Endothelial cell of umbilical vein (primary cell): ENCODE results near the gene POLR3GL. TPM values are rescaled to one million over a fixed set of nuclear protein-coding genes. Genes with fewer than 3 reads are reported as not detected.

ENCODE experiments used
- BruUV-seq: library from RNA; stranded (reverse); fragments of 400-500 nt; replicated peaks from 2 replicates; lab custom pipeline; 2021; lab: Mats Ljungman, UMichigan
- CTCF ChIA-PET: fragments of 300-600, 350-600 bp; sonication (Branson Sonifier 250); formaldehyde crosslinking; loops from one replicate; lab custom pipeline; 2021; ENCODE audit warnings: antibody characterized with exemption, inconsistent platforms; lab: Charles Lee
- POLR2A ChIA-PET: fragments of 300-600, 350-600 bp; sonication (Branson Sonifier 250); formaldehyde crosslinking; loops from one replicate; lab custom pipeline; 2021; ENCODE audit warnings: antibody characterized with exemption, inconsistent platforms; lab: Charles Lee
- DNase-seq: peaks from one replicate; pipeline ENCODE4 v3.0.0-alpha.2; 2011; ENCODE audit warnings: low read depth, low spot score
- FAIRE-seq: peaks from 2 replicates; lab custom pipeline; 2011; peaks lifted over from hg19 to GRCh38; lab: Jason Lieb, UNC
- H2AFZ ChIP-seq: 2 replicates; pipeline ENCODE4 v1.6.0; 2012; ENCODE audit warnings: low read depth, low read length, control low read depth, inconsistent platforms
- H3K27ac ChIP-seq: 2 replicates; pipeline ENCODE4 v1.5.1; 2011; ENCODE audit warnings: low read depth, mild to moderate bottlenecking, control low read depth, low read length, moderate library complexity; ENCODE audit not compliant: insufficient read depth
- H3K27me3 ChIP-seq, 2 experiments: 2 replicates each; pipeline versions ENCODE4 v1.6.0 to v1.6.1; 2011; ENCODE audit warnings: low read length in 2 of 2, mixed read lengths in 1 of 2; ENCODE audit not compliant: control insufficient read depth in 2 of 2, insufficient read depth in 2 of 2
- H3K36me3 ChIP-seq, 2 experiments: 2 replicates in 1 of 2; 3 replicates in 1 of 2; pipeline ENCODE4 v1.5.1; 2011; ENCODE audit warnings: low read length in 2 of 2, mild to moderate bottlenecking in 1 of 2, moderate library complexity in 1 of 2; ENCODE audit not compliant: control insufficient read depth in 2 of 2, insufficient read depth in 2 of 2; ENCODE audit errors: extremely low read depth in 1 of 2
- H3K4me1 ChIP-seq: 3 replicates; pipeline ENCODE4 v1.5.1; 2011; ENCODE audit warnings: mild to moderate bottlenecking, low read length; ENCODE audit not compliant: control insufficient read depth, insufficient read depth; ENCODE audit errors: extremely low read depth
- H3K4me2 ChIP-seq: 2 replicates; pipeline ENCODE4 v1.6.1; 2011; ENCODE audit warnings: low read length, control low read depth, mixed read lengths; ENCODE audit not compliant: insufficient read depth
- H3K4me3 ChIP-seq, 3 experiments: fragments of 200-600 bp in 1 of 3; sonication (generic), shearing (Covaris generic) in 1 of 3; replicated peaks in 1 of 3; 2 replicates each; pipeline ENCODE4 v1.5.1; 2011 to 2016; ENCODE audit warnings: control low read depth in 3 of 3, low read length in 3 of 3, mild to moderate bottlenecking in 2 of 3, inconsistent platforms in 1 of 3, low read depth in 1 of 3, moderate library complexity in 1 of 3; ENCODE audit not compliant: insufficient read depth in 1 of 3
- H3K79me2 ChIP-seq: 2 replicates; pipeline ENCODE4 v1.6.0; 2012; ENCODE audit warnings: low read length, inconsistent platforms; ENCODE audit not compliant: control insufficient read depth, insufficient read depth
- H3K9ac ChIP-seq: replicated peaks from 2 replicates; pipeline ENCODE3; 2011; ENCODE audit warnings: low read length, control low read depth; ENCODE audit not compliant: insufficient read depth; ENCODE audit errors: extremely low read depth
- H3K9me1 ChIP-seq: replicated peaks from 3 replicates; pipeline ENCODE4 v1.6.0; 2011; ENCODE audit warnings: mild to moderate bottlenecking, low read length; ENCODE audit not compliant: control insufficient read depth, insufficient read depth; ENCODE audit errors: extremely low read depth
- H3K9me3 ChIP-seq: replicated peaks from 2 replicates; pipeline ENCODE4 v1.5.1; 2012; ENCODE audit warnings: low read length, inconsistent platforms; ENCODE audit not compliant: control insufficient read depth, insufficient read depth
- H4K20me1 ChIP-seq: replicated peaks from 2 replicates; pipeline ENCODE3; 2011; ENCODE audit warnings: mild to moderate bottlenecking, low read length; ENCODE audit not compliant: control insufficient read depth, insufficient read depth; ENCODE audit errors: extremely low read depth
- EZH2 ChIP-seq: IDR thresholded peaks from 2 replicates; pipeline ENCODE4 v1.6.1; 2012; ENCODE audit warnings: borderline replicate concordance, low read depth, mild to moderate bottlenecking, moderate library complexity, low read length, inconsistent platforms; ENCODE audit not compliant: severe bottlenecking
- FOS ChIP-seq: IDR thresholded peaks from 2 replicates; pipeline ENCODE4 v1.6.1; 2011; ENCODE audit warnings: mild to moderate bottlenecking, low read length, moderate library complexity, borderline replicate concordance; ENCODE audit not compliant: insufficient read depth
- GATA2 ChIP-seq: IDR thresholded peaks from 2 replicates; pipeline ENCODE4 v1.7.0; 2011; ENCODE audit warnings: low read depth, mild to moderate bottlenecking, moderate library complexity, mixed read lengths, low read length; ENCODE audit not compliant: insufficient read length, insufficient read depth
- JUN ChIP-seq: IDR thresholded peaks from 2 replicates; pipeline ENCODE4 v1.6.1; 2011; ENCODE audit warnings: borderline replicate concordance, low read depth; ENCODE audit not compliant: insufficient read length, insufficient read depth
- MYC ChIP-seq: IDR thresholded peaks from one replicate; pipeline ENCODE4 v1.6.1; 2011; ENCODE audit warnings: mild to moderate bottlenecking, low read depth, low read length
- POLR2A ChIP-seq: IDR thresholded peaks from 2 replicates; pipeline ENCODE4 v1.6.1; 2012; ENCODE audit warnings: low read depth, mild to moderate bottlenecking, control low read depth, low read length
- POLR2AphosphoS5 ChIP-seq: IDR thresholded peaks from 2 replicates; pipeline ENCODE4 v1.6.1; 2012; ENCODE audit warnings: low read depth, mild to moderate bottlenecking, control low read depth, low read length, moderate library complexity; ENCODE audit not compliant: insufficient read depth
- dilution Hi-C: fragments of 300-500 bp; cut with MboI; formaldehyde crosslinking; loops from one replicate; pipeline ENCODE4 v1.15.0; 2019; ENCODE audit warnings: low sequenced_read_pairs; ENCODE audit not compliant: extremely low pct_ligation_motif_present
- intact Hi-C: fragments of 100-400 bp; cut with micrococcal nuclease; formaldehyde crosslinking; loops from one replicate; pipeline ENCODE4 v1.10.0; 2022
- polyA plus RNA-seq, 4 experiments: library from polyadenylated mRNA; depleted of rRNA in 3 of 4; stranded (reverse) in 3 of 4; unstranded in 1 of 4; fragments of >200 nt; gene quantifications; 2 replicates each; pipeline versions ENCODE4 v1.2.1 to v1.2.3, GENCODE V29; 2011 to 2012; ENCODE audit warnings: missing spikeins in 1 of 4
- total RNA-seq: library from RNA; stranded (reverse); gene quantifications from 2 replicates; pipeline ENCODE4 v1.2.3, GENCODE V29; 2021
- TF ChIP-seq, protein P1 (sequence below): IDR thresholded peaks from 2 replicates; pipeline ENCODE4 v1.6.1; 2011; ENCODE audit not compliant: insufficient read depth, insufficient read length
- TF ChIP-seq, protein P2 (sequence below), 2 donors: IDR thresholded peaks; 1 replicate in 1 of 2; 2 replicates in 1 of 2; pipeline ENCODE4 v1.5.1; 2011; ENCODE audit warnings: low read length in 2 of 2, mild to moderate bottlenecking in 2 of 2, moderate library complexity in 2 of 2, control low read depth in 1 of 2, inconsistent platforms in 1 of 2, low read depth in 1 of 2; ENCODE audit not compliant: insufficient read depth in 1 of 2; ENCODE audit errors: extremely low read depth in 1 of 2

Gene POLR3GL
- total and polyA plus RNA-seq, 2 donors (not counting 3 experiments of a cell fraction or from before 2014, with no cell fraction given): 12.4 to 15.3 TPM

DNA sequence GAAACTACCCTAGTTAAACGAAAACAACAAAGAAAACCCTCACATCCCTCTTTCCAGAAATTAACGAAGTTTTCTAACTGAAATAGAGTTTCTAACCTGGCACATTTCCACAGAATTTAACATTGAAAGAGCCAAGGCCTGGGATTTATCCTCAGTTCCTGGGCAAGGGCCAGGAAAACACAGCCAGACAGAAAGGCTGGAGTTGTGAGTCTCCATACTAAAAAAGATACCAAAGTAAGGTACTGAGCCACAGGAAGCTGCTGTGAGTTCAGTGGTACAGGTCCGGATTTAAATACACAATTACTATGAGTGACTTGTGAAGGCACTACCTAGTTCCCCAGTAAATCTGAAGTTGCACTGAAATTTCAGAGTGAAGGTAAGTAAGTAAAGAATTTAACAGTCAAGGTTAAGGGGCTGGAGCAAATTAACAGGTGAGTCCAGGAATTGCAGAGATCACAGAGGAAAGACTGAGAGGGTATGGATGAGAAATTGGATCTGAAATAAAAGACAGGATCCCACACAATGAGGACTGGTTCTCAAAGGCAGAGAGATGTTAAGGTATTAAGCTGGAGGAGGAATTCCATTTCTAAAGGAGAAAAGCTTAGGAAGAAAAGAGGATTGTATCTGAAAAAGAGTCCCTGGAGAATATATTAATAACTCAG is 7.6 kb upstream of the POLR3GL start:
- no peaks in the 10 kb centered on the region for H3K36me3 ChIP-seq
- TSS peak; percentile 69 for BruUV-seq
- peak overlapping the region; percentile 86 for H3K9ac ChIP-seq
- ChIA-PET POLR2A (interaction anchor here (0.6 to 2.0 kb wide), 4 partner anchors 29 to 98 kb away, joined by 3 to 11 read pairs (median 6); partner anchors contain the start of genes PIAS3 and RBM8A), CTCF (interaction anchor here (0.9 to 2.7 kb wide), 7 partner anchors 9 to 111 kb away, joined by 3 to 22 read pairs (median 6); partner anchors contain the start of genes NUDT17, PEX11B, RBM8A and TXNIP)
- dilution Hi-C loops (no loop called here), intact Hi-C loops (loop anchor here (1.0 to 5.0 kb wide), 5 partner anchors 30 to 98 kb away; partner anchors contain the start of genes PEX11B, PIAS3 and RBM8A)
- H3K27me3 ChIP-seq: no peaks in the 10 kb centered on the region
- peak overlapping the region; percentile 94 for H3K4me2 ChIP-seq
- H4K20me1 ChIP-seq: no peaks in the 10 kb centered on the region
- no peaks in the 10 kb centered on the region for H3K9me1 ChIP-seq
- DNase-seq (peak; percentile 56), FAIRE-seq (no peak)
- peaks cover 52% of the 10 kb centered on the region for H3K79me2 ChIP-seq
- H3K4me3 ChIP-seq: peak overlapping the region; percentile 71 to 87 (median 74)
- peaks cover 45% of the 10 kb centered on the region for H3K4me1 ChIP-seq
- H3K9me3 ChIP-seq: no peaks in the 10 kb centered on the region
- H2AFZ ChIP-seq: no peak overlapping the region
- peak overlapping the region; percentile 96 for H3K27ac ChIP-seq
- TF ChIP-seq GATA2 (no peak), POLR2AphosphoS5 (no peak), EZH2 (no peak), POLR2A (no peak), FOS (no peak), JUN (no peak), MYC (no peak)
- TF ChIP-seq, protein P1, sequence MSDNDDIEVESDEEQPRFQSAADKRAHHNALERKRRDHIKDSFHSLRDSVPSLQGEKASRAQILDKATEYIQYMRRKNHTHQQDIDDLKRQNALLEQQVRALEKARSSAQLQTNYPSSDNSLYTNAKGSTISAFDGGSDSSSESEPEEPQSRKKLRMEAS: no peak
- TF ChIP-seq, protein P2, sequence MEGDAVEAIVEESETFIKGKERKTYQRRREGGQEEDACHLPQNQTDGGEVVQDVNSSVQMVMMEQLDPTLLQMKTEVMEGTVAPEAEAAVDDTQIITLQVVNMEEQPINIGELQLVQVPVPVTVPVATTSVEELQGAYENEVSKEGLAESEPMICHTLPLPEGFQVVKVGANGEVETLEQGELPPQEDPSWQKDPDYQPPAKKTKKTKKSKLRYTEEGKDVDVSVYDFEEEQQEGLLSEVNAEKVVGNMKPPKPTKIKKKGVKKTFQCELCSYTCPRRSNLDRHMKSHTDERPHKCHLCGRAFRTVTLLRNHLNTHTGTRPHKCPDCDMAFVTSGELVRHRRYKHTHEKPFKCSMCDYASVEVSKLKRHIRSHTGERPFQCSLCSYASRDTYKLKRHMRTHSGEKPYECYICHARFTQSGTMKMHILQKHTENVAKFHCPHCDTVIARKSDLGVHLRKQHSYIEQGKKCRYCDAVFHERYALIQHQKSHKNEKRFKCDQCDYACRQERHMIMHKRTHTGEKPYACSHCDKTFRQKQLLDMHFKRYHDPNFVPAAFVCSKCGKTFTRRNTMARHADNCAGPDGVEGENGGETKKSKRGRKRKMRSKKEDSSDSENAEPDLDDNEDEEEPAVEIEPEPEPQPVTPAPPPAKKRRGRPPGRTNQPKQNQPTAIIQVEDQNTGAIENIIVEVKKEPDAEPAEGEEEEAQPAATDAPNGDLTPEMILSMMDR (IDR thresholded peaks at IDR 0.05; ENCODE audit: extremely low read depth in 1 of 2, insufficient read depth in 1 of 2, low read depth in 1 of 2, low read length in 2 of 2): no peak
